SU-DHL-6 (cell line): ENCODE measurements around the gene GPX4.

ENCODE experiments used
- CTCF ChIP-seq: fragments of 200-600 bp; sonication (generic); IDR thresholded peaks from one replicate; pipeline ENCODE4 v1.5.1; 2017; ENCODE audit warnings: antibody characterized with exemption, mild to moderate bottlenecking, low read length, moderate library complexity; ENCODE audit not compliant: insufficient read depth, poor library complexity, severe bottlenecking
- EZH2phosphoT487 ChIP-seq: fragments of 200-600 bp; sonication (generic), shearing (Covaris generic); conservative IDR thresholded peaks from 2 replicates; pipeline ENCODE4 v1.6.1; 2018; ENCODE audit warnings: mild to moderate bottlenecking, antibody characterized with exemption, low read length, moderate library complexity, mixed read lengths

- TF ChIP-seq CTCF: no peak
- TF ChIP-seq EZH2phosphoT487: no peak
Observed at GRCh38 chr19:1144741-1145140, 40.9 kb downstream of the GPX4 start.
